Activated effector memory CD4-positive, alpha-beta T cell treated with anti-CD3 and anti-CD28 coated beads, Interleukin-2, amount 50 U/mL, for 16 hours (primary cell): Measurements from ENCODE around the gene IL17B.

Experiments used
- DNase-seq: peaks from one replicate; pipeline ENCODE4 v3.0.0-alpha.2; 2020

The IL17B gene, protein sequence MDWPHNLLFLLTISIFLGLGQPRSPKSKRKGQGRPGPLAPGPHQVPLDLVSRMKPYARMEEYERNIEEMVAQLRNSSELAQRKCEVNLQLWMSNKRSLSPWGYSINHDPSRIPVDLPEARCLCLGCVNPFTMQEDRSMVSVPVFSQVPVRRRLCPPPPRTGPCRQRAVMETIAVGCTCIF

DNA sequence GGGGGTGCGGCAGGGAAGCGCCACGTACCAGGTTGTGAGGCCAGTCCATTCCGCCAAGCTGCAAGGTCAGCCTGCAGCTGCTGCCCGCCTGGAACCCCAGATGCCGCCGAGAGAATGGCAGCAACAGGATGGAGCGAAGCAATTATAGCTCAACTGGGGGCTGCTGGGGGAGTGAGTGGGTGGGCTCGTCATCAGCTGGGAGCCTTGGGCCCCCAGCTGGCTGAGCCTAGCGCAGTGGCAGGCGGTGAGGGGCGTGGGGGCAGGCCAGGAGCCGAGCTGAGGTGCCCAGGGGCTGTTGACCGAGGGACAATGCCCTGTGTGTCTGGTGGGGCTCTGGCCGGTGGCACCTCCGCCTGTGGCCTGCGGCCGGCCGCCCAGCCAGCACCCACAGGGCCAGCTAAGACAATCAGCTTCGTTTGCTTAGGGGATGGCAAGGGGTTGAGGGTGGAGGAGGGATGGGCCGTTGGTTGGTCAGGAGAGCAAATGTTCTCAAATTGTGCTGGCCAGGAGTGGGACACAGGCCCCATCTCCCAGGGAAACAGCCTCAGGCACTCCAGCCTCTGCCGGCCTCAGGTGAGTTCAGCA lies at the start of gene IL17B:
Gene IL17B (minus strand): TSS at position 116 of the 585 bp plus-strand sequence. CDS start 67 bp downstream, at position 49.
- DNase-seq: peak; percentile 54

DNA sequence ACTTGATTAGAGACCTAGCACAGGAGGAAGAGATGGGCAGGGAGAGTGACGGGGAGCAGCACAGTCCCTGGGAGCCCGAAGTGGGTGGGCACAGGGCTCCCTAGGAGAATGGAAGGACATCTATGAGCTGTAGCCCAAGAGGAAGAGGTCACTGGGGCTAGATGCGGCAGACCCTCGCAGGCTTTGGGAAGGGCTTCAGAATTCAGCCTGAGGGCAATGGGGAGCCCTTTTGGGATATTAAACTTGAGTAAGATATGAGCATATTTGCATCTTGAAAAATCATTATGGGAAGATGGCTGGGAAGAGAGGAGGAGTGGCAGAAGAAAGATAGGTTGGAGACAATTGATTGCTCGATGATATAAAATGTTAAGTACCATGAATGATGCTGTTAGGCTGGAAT lies 48.9 kb upstream of the IL17B start:
- no peak for DNase-seq

DNA sequence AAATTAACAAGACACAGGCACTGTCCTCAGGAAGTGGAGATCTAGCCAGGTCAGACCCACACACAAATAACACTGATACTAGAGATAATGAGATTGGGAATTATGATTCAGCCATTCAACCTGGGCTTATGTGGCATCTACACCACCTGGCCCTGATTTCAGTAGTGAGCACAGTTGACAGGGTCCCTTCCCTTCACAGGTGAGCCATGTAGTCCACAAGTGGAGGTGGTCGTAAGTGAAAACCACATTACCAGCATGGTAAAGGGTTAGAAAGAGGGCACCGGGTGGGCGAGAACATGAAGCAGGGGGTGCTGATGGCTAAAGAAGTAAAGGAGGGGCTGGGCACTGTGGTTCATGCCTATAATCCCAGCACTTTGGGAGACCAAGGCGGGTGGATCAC lies 48.3 kb upstream of the IL17B start:
- DNase-seq: no peak

- no peak for DNase-seq
These were observed 47.8 kb upstream of the IL17B start for GRCh38 chr5:149426931-149427330.

DNA sequence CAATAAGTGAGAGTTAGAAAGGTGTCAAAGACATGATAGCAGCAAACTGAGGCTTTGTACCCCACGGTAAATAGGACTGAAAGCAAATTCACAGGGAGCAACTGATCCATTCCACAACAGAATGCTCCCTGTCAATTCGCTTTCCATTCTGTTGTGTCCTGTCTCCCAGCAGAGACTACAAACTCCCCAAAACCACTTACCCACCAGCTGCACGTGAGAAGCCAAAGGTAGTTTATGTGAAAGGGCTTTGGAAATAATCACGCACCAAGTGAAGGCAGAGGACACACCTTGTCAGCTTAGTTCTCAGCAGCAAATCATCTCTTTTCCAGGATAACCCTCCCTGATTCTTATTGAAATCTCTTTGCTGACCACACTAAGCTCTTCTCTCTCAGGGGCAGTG lies 46.6 kb upstream of the IL17B start:
- DNase-seq: no peak

DNA sequence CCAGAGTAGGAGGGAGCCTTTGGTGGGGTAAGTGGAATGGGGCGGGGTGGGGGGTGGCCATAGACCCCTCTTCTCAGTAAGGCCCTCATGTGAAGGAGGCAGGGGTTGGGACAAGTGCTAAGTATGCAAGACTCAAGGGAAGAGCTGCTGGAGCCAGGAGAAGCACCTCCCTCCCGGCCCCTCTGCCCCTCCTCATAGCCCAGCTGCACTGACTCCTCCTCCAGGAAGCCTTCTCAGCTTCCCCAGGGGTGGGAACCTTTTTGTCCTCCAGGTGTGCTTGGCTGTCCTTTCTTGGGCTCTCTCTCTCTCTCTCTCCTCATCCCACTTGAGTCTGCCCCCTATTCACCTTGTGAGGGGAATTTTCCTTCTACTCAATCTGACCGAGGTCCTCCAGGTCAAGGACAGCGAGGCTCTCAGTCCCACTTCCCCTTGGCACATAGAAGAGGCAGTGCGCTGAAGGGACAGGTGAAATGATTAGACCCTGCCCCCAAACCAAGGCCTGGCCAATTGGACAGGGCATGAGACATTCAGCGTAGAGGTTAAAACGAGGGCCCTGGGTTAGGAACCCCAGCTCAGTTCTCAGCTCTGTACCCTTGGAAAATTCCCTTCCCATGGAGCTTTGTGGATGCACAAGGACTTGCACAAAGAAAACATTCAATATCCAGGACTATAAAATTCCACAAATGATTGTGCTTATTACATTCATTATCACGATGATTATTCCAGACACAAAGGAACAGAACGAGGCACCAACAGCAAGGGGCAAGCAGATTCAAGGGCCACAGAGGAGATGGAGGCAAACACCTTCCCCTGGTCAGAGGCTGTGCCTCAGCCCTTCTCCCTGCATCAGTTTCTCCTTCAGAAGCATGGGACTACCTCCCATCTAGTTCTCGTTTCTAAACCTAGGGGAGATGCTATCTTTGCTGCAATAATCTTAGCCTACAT lies 45.6 kb upstream of the IL17B start:
- no peak for DNase-seq

DNA sequence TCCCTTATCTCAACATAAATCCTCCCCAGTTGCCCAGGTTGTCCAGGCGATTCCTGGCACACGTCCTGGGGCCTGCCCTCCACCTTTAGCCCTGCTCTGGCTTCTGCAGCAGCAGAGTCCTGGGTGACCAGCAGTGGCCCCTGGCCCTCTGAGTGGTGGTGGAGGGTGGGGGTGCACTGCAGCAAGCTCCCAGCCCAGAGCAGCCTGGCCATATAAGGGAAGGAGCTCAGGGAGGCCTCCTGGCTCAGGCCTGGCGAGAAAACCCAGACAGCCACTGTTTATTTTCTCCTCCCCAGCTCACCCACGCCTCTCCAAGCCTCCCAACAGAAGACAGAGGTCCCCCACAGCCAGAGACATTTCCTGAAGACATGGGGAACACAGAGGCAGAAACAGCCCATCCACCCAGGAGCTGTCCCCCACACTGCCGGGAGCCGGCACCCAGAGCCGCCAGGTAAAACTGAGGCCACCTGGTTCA lies 44.7 kb upstream of the IL17B start:
- DNase-seq: no peak

- no peak for DNase-seq
These were observed 44.1 kb upstream of the IL17B start for GRCh38 chr5:149423049-149423793.

GRCh38 chr5:149422366-149423048 lies 43.4 kb upstream of the IL17B start:
- no peak for DNase-seq

DNA sequence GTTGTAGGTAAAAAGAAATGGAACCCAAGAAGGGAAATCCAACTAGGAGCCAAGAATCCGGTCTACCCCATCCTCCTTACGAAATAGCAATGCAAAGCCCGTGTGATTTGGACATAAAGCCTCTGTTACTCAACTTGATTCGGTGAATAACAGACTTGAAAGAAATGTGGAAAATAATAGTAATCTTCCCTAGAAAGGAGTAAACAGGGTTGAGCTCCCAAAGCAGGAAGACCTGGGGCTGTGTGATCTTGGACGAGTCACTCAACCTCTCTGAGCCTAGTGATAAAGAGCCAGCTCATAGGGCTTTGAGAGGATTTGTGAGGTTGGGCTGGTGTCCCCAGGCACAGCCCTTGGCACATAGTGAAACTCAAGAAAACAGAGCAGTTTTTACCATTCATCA lies 42.7 kb upstream of the IL17B start:
- DNase-seq: no peak

DNA sequence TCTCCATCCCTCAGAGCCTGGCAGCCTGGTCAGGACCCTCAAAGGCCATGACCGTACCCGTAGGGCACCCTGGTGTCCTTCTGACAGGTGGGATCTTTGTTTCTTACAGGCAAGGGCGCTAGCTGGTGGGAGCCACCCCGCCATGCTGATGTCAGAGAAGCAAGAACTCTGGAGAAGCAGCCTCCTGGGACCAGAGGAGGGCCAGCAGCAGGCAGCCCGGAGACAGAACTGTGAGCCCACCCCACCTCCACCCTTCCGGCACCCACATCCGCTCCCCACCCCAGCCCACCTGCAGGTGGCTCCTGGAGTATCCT lies 42.2 kb upstream of the IL17B start:
- no peak for DNase-seq

DNA sequence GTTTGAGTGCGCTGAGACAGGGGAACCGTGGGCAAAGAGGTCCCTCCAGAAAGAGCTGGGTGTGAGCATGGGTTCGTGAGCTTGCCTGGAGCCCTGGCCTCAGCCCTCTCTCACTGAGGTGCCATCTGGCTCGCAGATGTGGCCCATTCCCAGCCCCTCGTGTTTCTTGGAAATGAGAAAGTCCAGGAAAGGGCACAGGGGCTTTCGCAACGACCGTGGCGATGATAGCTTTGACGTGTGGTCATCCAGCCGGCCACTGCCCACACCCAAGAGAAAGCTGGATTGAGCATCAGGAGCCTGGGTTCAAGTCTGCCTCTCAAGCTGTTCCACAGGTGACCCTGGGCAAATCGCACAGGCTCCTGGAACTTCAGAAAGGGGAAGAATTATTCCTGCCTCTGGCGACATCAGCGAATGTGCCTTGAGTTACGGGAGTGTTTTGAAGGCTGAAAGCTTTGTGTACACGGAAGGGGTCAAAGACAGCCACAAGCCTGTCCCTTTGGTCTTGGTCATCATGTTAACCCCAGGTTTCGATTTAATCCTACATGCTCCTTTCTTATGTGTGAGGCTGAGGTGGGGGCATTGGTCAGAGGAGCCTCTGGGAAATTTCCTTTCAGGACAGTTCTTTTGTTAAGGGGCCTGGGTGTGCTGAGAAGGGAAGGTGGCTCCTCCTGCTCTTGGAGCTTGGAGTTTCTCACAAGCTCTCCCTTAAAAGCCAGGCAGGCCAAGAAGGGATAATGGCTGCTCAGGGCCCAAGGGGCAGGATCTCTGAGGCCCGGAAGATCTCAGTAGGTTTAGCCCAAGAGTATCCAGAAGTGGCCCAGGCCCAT lies 41.7 kb upstream of the IL17B start:
- DNase-seq: no peak

GRCh38 chr5:149419859-149420544 lies 40.9 kb upstream of the IL17B start:
- no peak for DNase-seq

GRCh38 chr5:149419532-149419858 lies 40.4 kb upstream of the IL17B start:
- no peak for DNase-seq

DNA sequence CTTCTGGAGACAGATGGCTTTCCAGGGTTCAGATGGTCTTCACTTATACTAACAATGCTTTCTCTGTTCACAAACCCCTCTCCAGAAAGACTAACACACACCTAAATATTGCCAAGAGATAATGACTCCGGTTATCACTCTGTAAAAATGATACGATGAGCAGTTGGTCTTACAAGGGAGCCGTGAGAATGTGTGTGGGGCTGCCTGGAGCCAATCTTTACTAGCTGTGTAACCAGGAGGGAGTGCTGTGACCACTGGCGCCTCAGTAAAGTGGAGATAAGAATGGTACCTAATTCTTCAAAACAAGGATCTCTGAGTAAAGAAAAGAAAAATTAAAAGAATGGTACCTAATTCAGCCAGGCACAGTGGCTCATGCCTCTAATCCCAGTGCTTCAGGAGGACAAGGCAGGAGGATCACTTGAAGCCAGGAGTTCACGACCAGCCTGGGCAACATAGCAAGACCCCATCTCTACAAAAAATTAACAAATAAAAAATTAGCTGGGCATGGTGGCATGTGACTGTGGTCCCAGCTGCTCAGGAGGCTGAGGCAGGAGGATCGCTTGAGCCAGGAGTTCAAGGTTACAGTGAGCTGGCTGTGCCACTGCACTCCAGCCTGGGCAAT lies 39.9 kb upstream of the IL17B start:
- no peak for DNase-seq

DNA sequence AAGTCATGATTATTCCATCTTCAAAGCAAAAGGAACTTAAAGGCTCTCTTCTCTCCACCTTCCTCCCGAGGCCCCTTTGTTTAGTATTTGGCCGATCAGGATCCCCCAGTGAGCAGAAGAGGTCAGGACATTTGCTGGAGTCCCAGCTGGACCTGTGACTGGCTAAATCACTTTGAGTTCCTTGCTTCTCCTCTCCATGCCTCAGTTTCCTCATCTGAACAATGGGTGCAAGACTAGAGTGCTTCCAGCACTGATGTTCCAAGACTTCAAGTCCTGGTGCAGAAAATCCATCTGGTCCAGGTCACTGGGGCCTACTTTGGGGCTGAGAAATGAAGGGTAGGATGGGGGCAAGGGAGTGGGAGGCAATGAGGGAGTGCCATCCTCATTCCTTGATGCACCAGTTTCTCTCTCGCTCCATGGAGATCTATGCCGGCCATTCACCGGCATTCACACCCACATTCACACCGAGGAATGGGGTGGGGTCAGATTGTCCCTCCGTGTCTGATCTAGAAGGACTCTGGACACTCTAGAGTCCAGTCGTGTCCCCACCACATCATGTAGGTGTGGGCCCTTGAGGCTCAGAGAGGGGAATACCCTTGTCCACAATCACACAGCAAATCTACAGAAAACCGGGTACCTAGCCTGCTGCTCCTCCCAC lies 38.7 kb upstream of the IL17B start:
- DNase-seq: no peak

GRCh38 chr5:149416987-149417710 lies 38.1 kb upstream of the IL17B start:
- DNase-seq: no peak

DNA sequence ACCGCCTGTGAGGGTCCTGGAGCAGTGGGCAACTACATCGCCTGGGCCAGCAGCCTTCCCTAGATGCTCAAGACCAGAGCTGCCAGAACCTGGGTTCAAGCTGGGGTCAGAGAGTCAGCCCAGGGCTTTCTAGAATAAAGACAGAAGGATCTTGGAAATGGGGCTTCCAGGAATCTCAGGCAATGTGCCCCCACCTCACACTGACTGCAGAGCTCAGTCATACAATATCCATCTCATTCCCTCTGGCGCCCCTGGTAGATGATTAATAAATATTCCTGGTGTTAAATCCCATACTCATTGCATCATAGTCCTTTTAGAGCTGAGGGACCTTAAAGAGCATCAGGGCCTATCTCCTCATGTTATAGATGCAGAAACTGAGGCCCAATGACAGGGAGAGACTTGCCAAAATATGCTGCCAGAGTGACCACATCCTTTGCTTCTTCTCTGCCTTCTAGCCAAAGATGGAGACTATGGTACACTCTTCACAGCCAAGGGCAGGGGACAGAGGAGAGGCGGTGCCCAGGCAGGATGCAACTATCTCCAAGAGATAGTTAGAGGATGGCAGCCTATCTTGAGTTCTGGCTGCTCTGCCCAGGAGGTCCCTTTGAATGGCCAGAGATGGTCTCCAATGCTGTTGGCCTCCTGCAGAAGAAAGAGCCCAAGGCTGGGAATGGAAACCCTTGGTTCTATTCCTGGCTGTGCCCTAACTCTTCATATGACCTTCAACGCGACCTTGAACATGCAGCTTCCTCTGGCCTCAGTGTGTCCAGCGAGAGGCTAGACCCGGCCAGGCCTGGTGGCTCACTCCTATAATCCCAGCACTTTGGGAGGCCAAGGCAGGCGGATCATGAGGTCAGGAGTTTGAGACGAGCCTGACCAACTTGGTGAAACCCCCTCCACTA lies 36.2 kb upstream of the IL17B start:
- no peak for DNase-seq
